Lower lobe of right lung (tissue), 2 donors: ENCODE results near the gene IL6ST. TPM values are rescaled to one million over a fixed set of nuclear protein-coding genes. Genes with fewer than 3 reads are reported as not detected.
A peak's percentile ranks its signal among the peaks of the same experiment; 100 is the strongest.

Experiments used
- ATAC-seq, 2 donors: fragments of 200-7000 bp; cut with Tn5 transposase; one replicate each; pipeline ENCODE4 v1.9.1; 2020 to 2022; ENCODE audit warnings: mild to moderate bottlenecking in 2 of 2, moderate library complexity in 2 of 2
- DNase-seq: peaks from one replicate; pipeline ENCODE4 v3.0.0-alpha.2; 2020
- H3K27ac ChIP-seq: fragments of 200-600 bp; one replicate; pipeline ENCODE4 v1.8.0; 2022
- H3K27me3 ChIP-seq: fragments of 200-600 bp; one replicate; pipeline ENCODE4 v1.8.0; 2022; ENCODE audit warnings: low read depth
- H3K36me3 ChIP-seq: fragments of 200-600 bp; one replicate; pipeline ENCODE4 v1.8.0; 2022; ENCODE audit warnings: mild to moderate bottlenecking
- H3K4me1 ChIP-seq: fragments of 200-600 bp; one replicate; pipeline ENCODE4 v1.8.0; 2022
- H3K4me3 ChIP-seq: fragments of 200-600 bp; one replicate; pipeline ENCODE4 v1.8.0; 2022; ENCODE audit warnings: mild to moderate bottlenecking
- H3K9me3 ChIP-seq: fragments of 200-600 bp; one replicate; pipeline ENCODE4 v1.8.0; 2022
- intact Hi-C: fragments of 100-400 bp; cut with DNase I; formaldehyde crosslinking; loops from one replicate; pipeline ENCODE4 v1.11.0; 2022
- total RNA-seq: library from RNA; stranded (reverse); fragmentation: NEBNext Ultra II Directional; extraction: Animal tissue kit (Norgen Biotek cat#: 25700); gene quantifications from one replicate; pipeline ENCODE4 v1.2.1, GENCODE V29; 2021
- TF ChIP-seq, protein P1 (sequence below): fragments of 200-600 bp; IDR thresholded peaks from one replicate; pipeline ENCODE4 v1.8.0; 2022; ENCODE audit warnings: antibody characterized with exemption, mild to moderate bottlenecking
- donor health status: DM: no; HTN: yes; CAD: no; lungs with severe emphysema.

The IL6ST gene
- total RNA-seq, 1 donor from 2014 or later: 353 TPM

DNA sequence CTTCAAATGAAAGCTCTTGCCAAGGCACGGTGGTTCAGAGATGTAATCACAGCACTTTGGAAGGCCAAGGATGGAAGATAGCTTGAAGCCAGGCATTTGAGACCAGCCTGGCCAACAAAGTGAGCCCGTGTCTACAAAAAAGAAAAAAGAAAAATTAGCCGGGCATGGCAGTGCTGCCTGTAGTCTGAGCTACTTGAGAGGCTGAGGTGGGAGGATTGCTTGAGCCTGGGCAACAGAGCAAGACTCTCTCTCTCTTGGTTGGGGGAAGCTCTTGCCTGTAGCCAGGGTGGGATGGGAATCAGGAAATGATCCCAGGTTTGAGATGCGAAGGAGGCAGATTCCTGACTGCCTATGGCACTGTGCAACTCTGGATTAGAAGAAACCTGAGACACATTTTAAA, 62.1 kb downstream of the IL6ST start:
- intact Hi-C loops: loop anchor here (10.0 kb wide), 1 partner anchor 272 kb away; no protein-coding TSS in a partner anchor
- Histone ChIP-seq H3K27ac (peak overlapping the region; percentile 73), H3K27me3 (no peaks in the 10 kb centered on the region), H3K9me3 (no peaks in the 10 kb centered on the region), H3K36me3 (peaks cover 13% of the 10 kb centered on the region), H3K4me3 (no peak overlapping the region), H3K4me1 (peaks cover 25% of the 10 kb centered on the region)
- DNase-seq: no peak
- no peak for ATAC-seq
- TF ChIP-seq, protein P1, sequence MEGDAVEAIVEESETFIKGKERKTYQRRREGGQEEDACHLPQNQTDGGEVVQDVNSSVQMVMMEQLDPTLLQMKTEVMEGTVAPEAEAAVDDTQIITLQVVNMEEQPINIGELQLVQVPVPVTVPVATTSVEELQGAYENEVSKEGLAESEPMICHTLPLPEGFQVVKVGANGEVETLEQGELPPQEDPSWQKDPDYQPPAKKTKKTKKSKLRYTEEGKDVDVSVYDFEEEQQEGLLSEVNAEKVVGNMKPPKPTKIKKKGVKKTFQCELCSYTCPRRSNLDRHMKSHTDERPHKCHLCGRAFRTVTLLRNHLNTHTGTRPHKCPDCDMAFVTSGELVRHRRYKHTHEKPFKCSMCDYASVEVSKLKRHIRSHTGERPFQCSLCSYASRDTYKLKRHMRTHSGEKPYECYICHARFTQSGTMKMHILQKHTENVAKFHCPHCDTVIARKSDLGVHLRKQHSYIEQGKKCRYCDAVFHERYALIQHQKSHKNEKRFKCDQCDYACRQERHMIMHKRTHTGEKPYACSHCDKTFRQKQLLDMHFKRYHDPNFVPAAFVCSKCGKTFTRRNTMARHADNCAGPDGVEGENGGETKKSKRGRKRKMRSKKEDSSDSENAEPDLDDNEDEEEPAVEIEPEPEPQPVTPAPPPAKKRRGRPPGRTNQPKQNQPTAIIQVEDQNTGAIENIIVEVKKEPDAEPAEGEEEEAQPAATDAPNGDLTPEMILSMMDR: no peak

DNA sequence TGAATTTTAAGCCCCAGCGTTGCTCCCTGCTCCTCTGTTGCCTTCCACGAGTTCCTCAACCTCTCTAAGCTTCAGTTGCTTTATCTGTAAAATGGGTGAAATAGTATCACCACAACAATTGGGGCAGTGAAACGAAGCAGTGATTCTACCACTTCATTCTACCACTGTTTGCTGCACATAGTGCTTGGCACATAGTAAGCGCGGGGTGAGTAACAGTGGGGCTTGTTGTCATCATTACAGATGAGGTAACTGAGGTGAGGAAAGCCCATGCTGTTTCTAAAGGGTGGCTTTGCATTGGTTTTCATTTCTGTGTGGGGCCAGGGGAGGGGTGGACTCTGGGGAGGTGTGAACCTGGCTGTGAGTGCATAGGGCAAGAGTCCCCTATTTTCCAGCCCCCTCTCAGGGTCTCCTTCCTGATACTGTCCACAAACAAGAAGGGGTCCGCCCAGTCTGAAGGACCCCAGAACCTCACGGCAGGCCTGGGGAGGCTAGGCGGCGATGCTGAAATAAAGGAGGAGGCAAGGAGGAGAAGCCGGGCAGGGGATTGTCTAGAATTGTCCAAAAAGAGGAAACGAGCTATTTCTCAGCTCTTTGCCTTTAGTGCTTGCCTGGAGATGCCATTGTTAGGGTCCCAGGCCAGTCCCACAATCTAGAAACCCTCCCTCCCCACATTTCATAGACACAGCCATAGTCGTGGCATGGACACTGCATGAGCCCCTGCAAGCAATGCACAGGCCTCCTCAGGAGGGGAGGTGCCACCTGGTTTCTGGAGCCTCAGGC, 65.6 kb downstream of the IL6ST start:
- TF ChIP-seq, protein P1: no peak
- Histone ChIP-seq H3K27me3 (no peaks in the 10 kb centered on the region), H3K9me3 (no peaks in the 10 kb centered on the region), H3K4me1 (peaks cover 7% of the 10 kb centered on the region), H3K4me3 (no peak overlapping the region), H3K27ac (no peak overlapping the region), H3K36me3 (no peaks in the 10 kb centered on the region)
- no peak for DNase-seq
- ATAC-seq: no peak
- intact Hi-C loops: no loop called here

DNA sequence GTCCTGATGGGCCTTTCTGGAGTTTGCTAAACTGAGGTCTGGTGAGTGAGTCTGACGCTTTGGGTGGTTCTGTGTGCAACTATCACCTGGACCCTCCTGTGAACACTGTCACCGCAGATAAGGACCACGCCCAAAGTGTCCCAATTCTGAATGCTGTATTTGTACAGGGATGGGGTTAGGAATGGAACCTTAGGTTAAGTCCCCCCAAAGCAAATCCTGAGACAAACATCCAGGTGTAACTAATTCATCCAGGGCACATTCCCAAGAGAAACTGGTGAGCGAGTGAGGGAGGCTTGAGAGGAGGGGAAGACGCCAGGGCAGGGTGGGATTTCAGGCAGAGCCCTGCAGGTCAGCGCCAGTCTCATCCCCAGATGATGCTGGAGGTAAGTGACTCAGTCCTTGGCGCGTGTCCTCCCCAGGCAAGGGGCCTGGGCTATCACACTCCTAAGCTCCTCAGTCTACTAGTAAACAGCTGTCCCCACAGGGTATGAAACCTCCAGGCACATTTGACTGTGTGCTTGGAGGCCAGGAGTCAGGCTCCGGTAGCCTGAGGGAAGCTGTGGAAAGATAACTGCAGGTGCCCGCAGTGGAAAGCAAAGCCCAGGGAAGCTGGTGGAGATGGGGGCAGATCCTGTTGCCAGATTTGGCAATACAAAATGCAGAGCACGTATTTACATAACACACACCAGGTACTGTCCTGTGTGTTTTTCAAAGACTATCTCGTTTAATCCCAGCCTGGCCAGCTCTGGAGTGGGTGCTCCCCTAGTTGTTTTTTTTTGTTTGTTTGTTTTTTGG, 66.7 kb downstream of the IL6ST start:
- DNase-seq (no peak), ATAC-seq (no peak)
- H3K27ac ChIP-seq: no peak overlapping the region
- no peak overlapping the region for H3K4me3 ChIP-seq
- TF ChIP-seq, protein P1: no peak
- no peaks in the 10 kb centered on the region for H3K27me3 ChIP-seq
- peaks cover 2% of the 10 kb centered on the region for H3K4me1 ChIP-seq
- intact Hi-C loops: no loop called here
- no peaks in the 10 kb centered on the region for H3K36me3 ChIP-seq
- no peaks in the 10 kb centered on the region for H3K9me3 ChIP-seq

- ATAC-seq (no peak), DNase-seq (no peak)
- TF ChIP-seq, protein P1: no peak
- H3K27me3 ChIP-seq: no peaks in the 10 kb centered on the region
- H3K4me1 ChIP-seq: no peaks in the 10 kb centered on the region
- H3K36me3 ChIP-seq: no peaks in the 10 kb centered on the region
- H3K4me3 ChIP-seq: no peak overlapping the region
- H3K9me3 ChIP-seq: no peaks in the 10 kb centered on the region
- no peak overlapping the region for H3K27ac ChIP-seq
- intact Hi-C loops: no loop called here
Measured at GRCh38 chr5:55926476-55926875, 68.3 kb downstream of the IL6ST start.

GRCh38 chr5:55925712-55926111, 69.1 kb downstream of the IL6ST start:
- Histone ChIP-seq H3K4me3 (no peak overlapping the region), H3K27ac (no peak overlapping the region), H3K27me3 (no peaks in the 10 kb centered on the region), H3K36me3 (no peaks in the 10 kb centered on the region), H3K4me1 (no peaks in the 10 kb centered on the region), H3K9me3 (no peaks in the 10 kb centered on the region)
- intact Hi-C loops: no loop called here
- DNase-seq (no peak), ATAC-seq (no peak)
- TF ChIP-seq, protein P1: no peak
